Smooth muscle cell (in vitro differentiated cells): Measurements from ENCODE around the gene IGSF9B. TPM values are rescaled to one million over a fixed set of nuclear protein-coding genes. Genes with fewer than 3 reads are reported as not detected.

Experiments used
- DNase-seq: peaks from one replicate; lab custom pipeline; 2025; ENCODE audit not compliant: unreplicated experiment; lab: John Stamatoyannopoulos, UW
- H2AFZ ChIP-seq: fragments of 200-600 bp; sonication (generic); 2 replicates; pipeline ENCODE4 v1.6.0; 2016; ENCODE audit warnings: antibody characterized with exemption, low read depth, mild to moderate bottlenecking
- H3F3A ChIP-seq: fragments of 200-600 bp; sonication (generic); 2 replicates; pipeline ENCODE4 v1.6.0; 2017; ENCODE audit warnings: antibody characterized with exemption, low read depth
- H3K27ac ChIP-seq: fragments of 200-600 bp; sonication (generic); 2 replicates; pipeline ENCODE4 v1.5.1; 2016; ENCODE audit warnings: low read depth, mild to moderate bottlenecking
- H3K27me3 ChIP-seq: fragments of 200-600 bp; sonication (generic); 2 replicates; pipeline ENCODE4 v1.6.1; 2016; ENCODE audit warnings: low read depth, mild to moderate bottlenecking
- H3K36me3 ChIP-seq: fragments of 200-600 bp; sonication (generic); 2 replicates; pipeline ENCODE4 v1.5.1; 2016; ENCODE audit warnings: low read depth
- H3K4me1 ChIP-seq: fragments of 200-600 bp; sonication (generic); 2 replicates; pipeline ENCODE4 v1.5.1; 2016; ENCODE audit warnings: low read depth
- H3K4me2 ChIP-seq: fragments of 200-600 bp; sonication (generic); 2 replicates; pipeline ENCODE4 v1.6.0; 2016; ENCODE audit warnings: mild to moderate bottlenecking
- H3K4me3 ChIP-seq: fragments of 200-600 bp; sonication (generic); 2 replicates; pipeline ENCODE4 v1.5.1; 2016; ENCODE audit warnings: mild to moderate bottlenecking
- H3K79me2 ChIP-seq: fragments of 200-600 bp; sonication (generic); 2 replicates; pipeline ENCODE4 v1.6.0; 2016; ENCODE audit warnings: low read depth, mild to moderate bottlenecking
- H3K9ac ChIP-seq: fragments of 200-600 bp; sonication (generic); 2 replicates; pipeline ENCODE4 v1.6.0; 2016; ENCODE audit warnings: low read depth
- H3K9me3 ChIP-seq: fragments of 200-600 bp; sonication (generic); replicated peaks from 2 replicates; pipeline ENCODE4 v1.5.1; 2016; ENCODE audit warnings: low read depth
- H4K20me1 ChIP-seq: fragments of 200-600 bp; sonication (generic); 2 replicates; pipeline ENCODE4 v1.6.0; 2016; ENCODE audit warnings: low read depth
- WGBS: methylation state at CpG from one replicate; pipeline ENCODE4 v1.1.7; 2016; ENCODE audit warnings: low lambda C conversion rate; 5-methylcytosine and 5-hydroxymethylcytosine counted together
- polyA plus RNA-seq: library from polyadenylated mRNA; unstranded; fragments of >200 nt; fragmentation: Nextera tagmentation; extraction: Ambion mirVana; gene quantifications from 2 replicates; pipeline ENCODE4 v1.2.1, GENCODE V29; 2016
- total RNA-seq: library from RNA; depleted of rRNA; stranded (reverse); fragments of >200 nt; gene quantifications from 2 replicates; pipeline ENCODE4 v1.2.3, GENCODE V29; 2014
- TF ChIP-seq, protein P1 (sequence below): fragments of 200-600 bp; sonication (generic); IDR thresholded peaks from 2 replicates; pipeline ENCODE4 v1.5.1; 2017; ENCODE audit warnings: borderline replicate concordance, mild to moderate bottlenecking, antibody characterized with exemption; ENCODE audit not compliant: insufficient read depth, poor library complexity, severe bottlenecking

Gene IGSF9B
- total and polyA plus RNA-seq, 2 experiments from 2014 or later = 0.82 to 1.7 TPM

DNA sequence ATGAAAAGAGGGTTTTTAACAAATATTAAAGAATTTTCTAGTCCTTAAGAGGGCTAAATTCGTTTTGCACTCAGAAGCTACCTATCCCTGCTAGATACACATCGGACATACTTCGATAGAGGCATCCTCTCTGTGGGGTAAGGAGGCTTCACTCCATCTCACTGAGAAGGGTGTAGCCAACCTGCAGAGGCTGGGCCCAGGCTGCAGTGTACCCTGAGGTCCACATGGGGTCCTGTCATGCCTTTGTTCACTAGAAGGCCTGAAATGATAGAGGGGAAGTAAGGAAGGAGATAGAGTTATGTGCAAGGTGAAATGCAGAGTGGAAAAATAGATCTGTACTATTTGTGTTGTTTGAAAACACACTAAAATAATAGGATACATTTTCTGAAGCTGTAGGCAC, 45.6 kb downstream of the IGSF9B start:
- TF ChIP-seq, protein P1, sequence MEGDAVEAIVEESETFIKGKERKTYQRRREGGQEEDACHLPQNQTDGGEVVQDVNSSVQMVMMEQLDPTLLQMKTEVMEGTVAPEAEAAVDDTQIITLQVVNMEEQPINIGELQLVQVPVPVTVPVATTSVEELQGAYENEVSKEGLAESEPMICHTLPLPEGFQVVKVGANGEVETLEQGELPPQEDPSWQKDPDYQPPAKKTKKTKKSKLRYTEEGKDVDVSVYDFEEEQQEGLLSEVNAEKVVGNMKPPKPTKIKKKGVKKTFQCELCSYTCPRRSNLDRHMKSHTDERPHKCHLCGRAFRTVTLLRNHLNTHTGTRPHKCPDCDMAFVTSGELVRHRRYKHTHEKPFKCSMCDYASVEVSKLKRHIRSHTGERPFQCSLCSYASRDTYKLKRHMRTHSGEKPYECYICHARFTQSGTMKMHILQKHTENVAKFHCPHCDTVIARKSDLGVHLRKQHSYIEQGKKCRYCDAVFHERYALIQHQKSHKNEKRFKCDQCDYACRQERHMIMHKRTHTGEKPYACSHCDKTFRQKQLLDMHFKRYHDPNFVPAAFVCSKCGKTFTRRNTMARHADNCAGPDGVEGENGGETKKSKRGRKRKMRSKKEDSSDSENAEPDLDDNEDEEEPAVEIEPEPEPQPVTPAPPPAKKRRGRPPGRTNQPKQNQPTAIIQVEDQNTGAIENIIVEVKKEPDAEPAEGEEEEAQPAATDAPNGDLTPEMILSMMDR = no peak
- no peaks in the 10 kb centered on the region for H3K4me1 ChIP-seq
- no peaks in the 10 kb centered on the region for H3K9me3 ChIP-seq
- H3K27me3 ChIP-seq = no peaks in the 10 kb centered on the region
- no peak overlapping the region for H3K4me2 ChIP-seq
- H3K9ac ChIP-seq = no peak overlapping the region
- 80% methylated on average over 3 of the region's 3 CpGs for WGBS
- no peak for DNase-seq
- H3K4me3 ChIP-seq = no peak overlapping the region
- no peak overlapping the region for H2AFZ ChIP-seq
- H3K36me3 ChIP-seq = no peaks in the 10 kb centered on the region
- no peak overlapping the region for H3K27ac ChIP-seq
- H4K20me1 ChIP-seq = no peaks in the 10 kb centered on the region
- H3K79me2 ChIP-seq = no peaks in the 10 kb centered on the region
- no peaks in the 10 kb centered on the region for H3F3A ChIP-seq

DNA sequence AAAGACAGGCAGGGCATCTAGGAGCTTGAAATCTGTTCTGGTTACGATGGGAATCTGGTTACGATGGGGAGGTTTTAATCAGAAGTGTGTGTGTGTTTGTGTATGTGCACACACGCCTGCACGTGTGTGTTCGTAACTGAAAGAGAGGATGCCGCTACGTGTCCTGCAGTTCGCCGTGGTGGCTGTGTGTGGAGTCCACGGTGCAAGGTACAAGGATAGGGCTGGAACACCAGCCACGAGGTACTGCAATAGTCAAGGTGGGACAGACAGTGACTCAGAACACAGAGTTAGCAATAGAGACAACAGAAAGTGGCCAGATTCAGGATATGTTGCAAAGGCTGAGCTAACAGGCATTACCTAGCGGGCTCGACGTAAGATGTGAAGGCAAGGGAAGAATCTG, 46.7 kb downstream of the IGSF9B start:
- Histone ChIP-seq H3K9ac (no peak overlapping the region), H3K4me1 (no peaks in the 10 kb centered on the region), H3K27ac (no peak overlapping the region), H4K20me1 (no peaks in the 10 kb centered on the region), H3K4me3 (no peak overlapping the region), H3K4me2 (no peak overlapping the region), H3F3A (no peaks in the 10 kb centered on the region), H3K27me3 (no peaks in the 10 kb centered on the region), H2AFZ (no peak overlapping the region), H3K79me2 (no peaks in the 10 kb centered on the region), H3K9me3 (no peaks in the 10 kb centered on the region), H3K36me3 (no peaks in the 10 kb centered on the region)
- WGBS = 94% methylated on average over 14 of the region's 14 CpGs
- DNase-seq = no peak
- TF ChIP-seq, protein P1 = no peak

DNA sequence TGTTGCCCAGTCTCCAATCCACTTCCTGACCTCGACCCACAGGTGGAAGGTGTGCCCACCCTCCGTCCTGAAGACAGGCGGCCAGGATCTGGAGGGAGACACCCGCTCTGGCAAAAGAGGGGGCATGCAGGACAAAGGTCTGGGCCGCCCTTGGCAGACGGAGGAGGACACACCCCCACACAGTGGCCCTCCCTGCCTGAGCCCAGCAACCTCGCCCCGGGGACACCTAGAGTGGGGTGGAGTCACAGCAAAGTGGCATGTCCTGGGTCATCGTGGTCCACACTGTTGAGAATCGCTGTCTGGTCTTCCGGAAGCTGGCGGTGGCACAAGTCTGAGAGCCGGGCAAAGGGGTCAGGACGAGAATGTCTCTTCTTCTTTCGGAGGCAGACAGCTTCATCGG, 47.9 kb downstream of the IGSF9B start:
- no peaks in the 10 kb centered on the region for H3K27me3 ChIP-seq
- H3K4me2 ChIP-seq = no peak overlapping the region
- no peaks in the 10 kb centered on the region for H3K79me2 ChIP-seq
- no peak overlapping the region for H3K9ac ChIP-seq
- H3K9me3 ChIP-seq = no peaks in the 10 kb centered on the region
- H3F3A ChIP-seq = no peaks in the 10 kb centered on the region
- no peak overlapping the region for H3K4me3 ChIP-seq
- H3K27ac ChIP-seq = no peak overlapping the region
- TF ChIP-seq, protein P1 = no peak
- 88% methylated on average over 16 of the region's 16 CpGs for WGBS
- DNase-seq = no peak
- no peaks in the 10 kb centered on the region for H3K36me3 ChIP-seq
- H4K20me1 ChIP-seq = no peaks in the 10 kb centered on the region
- H3K4me1 ChIP-seq = no peaks in the 10 kb centered on the region
- no peak overlapping the region for H2AFZ ChIP-seq

DNA sequence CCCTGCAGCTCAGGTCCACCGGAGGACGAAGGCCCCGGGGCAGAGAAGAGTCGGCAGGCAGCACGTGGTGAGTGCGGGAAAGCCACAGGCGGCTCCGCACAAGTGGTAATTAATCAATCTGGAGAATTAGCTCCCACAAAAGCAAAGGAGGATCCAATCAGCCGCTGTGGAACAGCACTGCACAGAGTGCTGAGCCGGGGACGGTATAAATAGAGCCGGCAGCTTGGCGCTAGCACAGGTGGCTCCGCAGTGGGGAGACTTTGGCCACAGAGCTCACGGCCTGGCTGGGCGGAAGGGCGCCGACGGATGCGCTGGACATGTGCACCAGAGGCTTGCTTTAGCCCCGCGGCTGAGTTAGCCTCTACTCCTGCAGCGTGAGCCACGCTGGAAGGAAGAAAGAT, 48.9 kb downstream of the IGSF9B start:
- DNase-seq = no peak
- 96% methylated on average over 24 of the region's 24 CpGs for WGBS

More for the DNA sequence above, 48.9 kb downstream of the IGSF9B start:
- Histone ChIP-seq H4K20me1 (no peaks in the 10 kb centered on the region), H3K4me3 (no peak overlapping the region), H3K27me3 (no peaks in the 10 kb centered on the region), H3K27ac (no peak overlapping the region), H2AFZ (no peak overlapping the region), H3K36me3 (no peaks in the 10 kb centered on the region), H3K4me2 (no peak overlapping the region), H3K4me1 (no peaks in the 10 kb centered on the region), H3K79me2 (no peaks in the 10 kb centered on the region), H3K9me3 (no peaks in the 10 kb centered on the region), H3K9ac (no peak overlapping the region), H3F3A (no peaks in the 10 kb centered on the region)
- TF ChIP-seq, protein P1 = no peak
